LNCaP clone FGC (cell line): Measurements from ENCODE around the gene OSBPL6.
"Not testable (repeated sequence)": the region's sequence is repeated elsewhere in the genome, so short reads cannot be mapped to it uniquely, and the experiment has no call there.

ENCODE experiments used
- DNase-seq: peaks from one replicate; pipeline ENCODE4 v3.0.0-alpha.2; 2011; ENCODE audit warnings: low read depth
- H3K4me3 ChIP-seq: 2 replicates; pipeline ENCODE4 v1.5.1; 2011; ENCODE audit warnings: mild to moderate bottlenecking, low read depth, low read length, control low read depth
- CTCF ChIP-seq: IDR thresholded peaks from 2 replicates; pipeline ENCODE4 v1.5.1; 2012; ENCODE audit warnings: mild to moderate bottlenecking; ENCODE audit not compliant: control insufficient read depth, insufficient read depth; ENCODE audit errors: extremely low read depth

OSBPL6 gene

GRCh38 chr2:178307650-178308049 lies 113.3 kb downstream of the OSBPL6 start:
- no peak overlapping the region for H3K4me3 ChIP-seq
- no peak for TF ChIP-seq CTCF
- DNase-seq, result no peak

GRCh38 chr2:178309541-178309940 lies 115.2 kb downstream of the OSBPL6 start:
- no peak for TF ChIP-seq CTCF
- DNase-seq, result no peak
- H3K4me3 ChIP-seq, result no peak overlapping the region

- no peak overlapping the region for H3K4me3 ChIP-seq
- DNase-seq, result no peak
- no peak for TF ChIP-seq CTCF
Measured at GRCh38 chr2:178315078-178315477, 120.8 kb downstream of the OSBPL6 start.

- no peak for DNase-seq
Measured at GRCh38 chr2:178315488-178315948, 121.2 kb downstream of the OSBPL6 start.

GRCh38 chr2:178317811-178318210 lies 123.5 kb downstream of the OSBPL6 start:
- no peak for DNase-seq
- no peak overlapping the region for H3K4me3 ChIP-seq
- no peak for TF ChIP-seq CTCF

More at GRCh38 chr2:178315488-178315948, 121.2 kb downstream of the OSBPL6 start:
- TF ChIP-seq CTCF, result no peak
- H3K4me3 ChIP-seq, result no peak overlapping the region

GRCh38 chr2:178320011-178320585 lies 125.8 kb downstream of the OSBPL6 start:
- no peak for DNase-seq
- TF ChIP-seq CTCF, result no peak
- H3K4me3 ChIP-seq, result no peak overlapping the region

GRCh38 chr2:178322068-178322467 lies 127.8 kb downstream of the OSBPL6 start:
- TF ChIP-seq CTCF, result no peak
- no peak for DNase-seq
- no peak overlapping the region for H3K4me3 ChIP-seq

GRCh38 chr2:178323331-178323730 lies 129.0 kb downstream of the OSBPL6 start:
- DNase-seq, H3K4me3 ChIP-seq: not testable (repeated sequence)
